Endothelial cell of umbilical vein (primary cell): ENCODE data around the gene MAST4. TPM values are rescaled to one million over a fixed set of nuclear protein-coding genes. Genes with fewer than 3 reads are reported as not detected.

Source experiments
- BruUV-seq: library from RNA; stranded (reverse); fragments of 400-500 nt; replicated peaks from 2 replicates; lab custom pipeline; 2021; lab: Mats Ljungman, UMichigan
- CTCF ChIA-PET: fragments of 300-600, 350-600 bp; sonication (Branson Sonifier 250); formaldehyde crosslinking; loops from one replicate; lab custom pipeline; 2021; ENCODE audit warnings: antibody characterized with exemption, inconsistent platforms; lab: Charles Lee
- POLR2A ChIA-PET: fragments of 300-600, 350-600 bp; sonication (Branson Sonifier 250); formaldehyde crosslinking; loops from one replicate; lab custom pipeline; 2021; ENCODE audit warnings: antibody characterized with exemption, inconsistent platforms; lab: Charles Lee
- DNase-seq: peaks from one replicate; pipeline ENCODE4 v3.0.0-alpha.2; 2011; ENCODE audit warnings: low read depth, low spot score
- FAIRE-seq: peaks from 2 replicates; lab custom pipeline; 2011; peaks lifted over from hg19 to GRCh38; lab: Jason Lieb, UNC
- H2AFZ ChIP-seq: 2 replicates; pipeline ENCODE4 v1.6.0; 2012; ENCODE audit warnings: low read depth, low read length, control low read depth, inconsistent platforms
- H3K27ac ChIP-seq: 2 replicates; pipeline ENCODE4 v1.5.1; 2011; ENCODE audit warnings: low read depth, mild to moderate bottlenecking, control low read depth, low read length, moderate library complexity; ENCODE audit not compliant: insufficient read depth
- H3K27me3 ChIP-seq, 2 experiments: 2 replicates each; pipeline versions ENCODE4 v1.6.0 to v1.6.1; 2011; ENCODE audit warnings: low read length in 2 of 2, mixed read lengths in 1 of 2; ENCODE audit not compliant: control insufficient read depth in 2 of 2, insufficient read depth in 2 of 2
- H3K36me3 ChIP-seq, 2 experiments: 2 replicates in 1 of 2; 3 replicates in 1 of 2; pipeline ENCODE4 v1.5.1; 2011; ENCODE audit warnings: low read length in 2 of 2, mild to moderate bottlenecking in 1 of 2, moderate library complexity in 1 of 2; ENCODE audit not compliant: control insufficient read depth in 2 of 2, insufficient read depth in 2 of 2; ENCODE audit errors: extremely low read depth in 1 of 2
- H3K4me1 ChIP-seq: 3 replicates; pipeline ENCODE4 v1.5.1; 2011; ENCODE audit warnings: mild to moderate bottlenecking, low read length; ENCODE audit not compliant: control insufficient read depth, insufficient read depth; ENCODE audit errors: extremely low read depth
- H3K4me2 ChIP-seq: 2 replicates; pipeline ENCODE4 v1.6.1; 2011; ENCODE audit warnings: low read length, control low read depth, mixed read lengths; ENCODE audit not compliant: insufficient read depth
- H3K4me3 ChIP-seq, 3 experiments: fragments of 200-600 bp in 1 of 3; sonication (generic), shearing (Covaris generic) in 1 of 3; replicated peaks in 1 of 3; 2 replicates each; pipeline ENCODE4 v1.5.1; 2011 to 2016; ENCODE audit warnings: control low read depth in 3 of 3, low read length in 3 of 3, mild to moderate bottlenecking in 2 of 3, inconsistent platforms in 1 of 3, low read depth in 1 of 3, moderate library complexity in 1 of 3; ENCODE audit not compliant: insufficient read depth in 1 of 3
- H3K79me2 ChIP-seq: 2 replicates; pipeline ENCODE4 v1.6.0; 2012; ENCODE audit warnings: low read length, inconsistent platforms; ENCODE audit not compliant: control insufficient read depth, insufficient read depth
- H3K9ac ChIP-seq: replicated peaks from 2 replicates; pipeline ENCODE3; 2011; ENCODE audit warnings: low read length, control low read depth; ENCODE audit not compliant: insufficient read depth; ENCODE audit errors: extremely low read depth
- H3K9me1 ChIP-seq: replicated peaks from 3 replicates; pipeline ENCODE4 v1.6.0; 2011; ENCODE audit warnings: mild to moderate bottlenecking, low read length; ENCODE audit not compliant: control insufficient read depth, insufficient read depth; ENCODE audit errors: extremely low read depth
- H3K9me3 ChIP-seq: replicated peaks from 2 replicates; pipeline ENCODE4 v1.5.1; 2012; ENCODE audit warnings: low read length, inconsistent platforms; ENCODE audit not compliant: control insufficient read depth, insufficient read depth
- H4K20me1 ChIP-seq: replicated peaks from 2 replicates; pipeline ENCODE3; 2011; ENCODE audit warnings: mild to moderate bottlenecking, low read length; ENCODE audit not compliant: control insufficient read depth, insufficient read depth; ENCODE audit errors: extremely low read depth
- EZH2 ChIP-seq: IDR thresholded peaks from 2 replicates; pipeline ENCODE4 v1.6.1; 2012; ENCODE audit warnings: borderline replicate concordance, low read depth, mild to moderate bottlenecking, moderate library complexity, low read length, inconsistent platforms; ENCODE audit not compliant: severe bottlenecking
- GATA2 ChIP-seq: IDR thresholded peaks from 2 replicates; pipeline ENCODE4 v1.7.0; 2011; ENCODE audit warnings: low read depth, mild to moderate bottlenecking, moderate library complexity, mixed read lengths, low read length; ENCODE audit not compliant: insufficient read length, insufficient read depth
- JUN ChIP-seq: IDR thresholded peaks from 2 replicates; pipeline ENCODE4 v1.6.1; 2011; ENCODE audit warnings: borderline replicate concordance, low read depth; ENCODE audit not compliant: insufficient read length, insufficient read depth
- MYC ChIP-seq: IDR thresholded peaks from one replicate; pipeline ENCODE4 v1.6.1; 2011; ENCODE audit warnings: mild to moderate bottlenecking, low read depth, low read length
- POLR2A ChIP-seq: IDR thresholded peaks from 2 replicates; pipeline ENCODE4 v1.6.1; 2012; ENCODE audit warnings: low read depth, mild to moderate bottlenecking, control low read depth, low read length
- dilution Hi-C: fragments of 300-500 bp; cut with MboI; formaldehyde crosslinking; loops from one replicate; pipeline ENCODE4 v1.15.0; 2019; ENCODE audit warnings: low sequenced_read_pairs; ENCODE audit not compliant: extremely low pct_ligation_motif_present
- intact Hi-C: fragments of 100-400 bp; cut with micrococcal nuclease; formaldehyde crosslinking; loops from one replicate; pipeline ENCODE4 v1.10.0; 2022
- polyA plus RNA-seq, 4 experiments: library from polyadenylated mRNA; depleted of rRNA in 3 of 4; stranded (reverse) in 3 of 4; unstranded in 1 of 4; fragments of >200 nt; gene quantifications; 2 replicates each; pipeline versions ENCODE4 v1.2.1 to v1.2.3, GENCODE V29; 2011 to 2012; ENCODE audit warnings: missing spikeins in 1 of 4
- total RNA-seq: library from RNA; stranded (reverse); gene quantifications from 2 replicates; pipeline ENCODE4 v1.2.3, GENCODE V29; 2021
- TF ChIP-seq, protein P1 (sequence below), 2 donors: IDR thresholded peaks; 1 replicate in 1 of 2; 2 replicates in 1 of 2; pipeline ENCODE4 v1.5.1; 2011; ENCODE audit warnings: low read length in 2 of 2, mild to moderate bottlenecking in 2 of 2, moderate library complexity in 2 of 2, control low read depth in 1 of 2, inconsistent platforms in 1 of 2, low read depth in 1 of 2; ENCODE audit not compliant: insufficient read depth in 1 of 2; ENCODE audit errors: extremely low read depth in 1 of 2
- TF ChIP-seq, protein P2 (sequence below): IDR thresholded peaks from 2 replicates; pipeline ENCODE4 v1.6.1; 2011; ENCODE audit not compliant: insufficient read depth, insufficient read length

The MAST4 gene
- total and polyA plus RNA-seq, 2 donors (not counting 3 experiments of a cell fraction or from before 2014, with no cell fraction given): 40.2 to 116 TPM

DNA sequence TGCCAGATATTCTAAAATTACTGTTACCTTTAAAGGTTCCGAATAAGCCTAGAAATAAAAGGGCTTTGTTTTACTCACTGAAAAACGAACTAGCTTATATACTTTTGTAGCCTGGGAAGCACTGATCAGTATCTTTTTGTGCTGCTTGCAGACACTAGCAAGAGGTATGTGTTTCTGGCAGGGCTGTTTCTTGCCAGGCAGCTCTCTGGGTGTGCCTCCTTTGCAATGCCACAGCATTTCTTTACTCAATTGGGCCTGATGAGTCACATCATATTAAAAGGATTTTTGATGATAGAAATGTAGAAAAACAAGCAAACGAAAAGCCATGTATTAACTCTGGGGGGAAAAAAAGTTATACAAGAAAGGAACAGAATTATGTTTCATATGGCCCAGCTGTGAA lies 564.8 kb downstream of the MAST4 start:
- Histone ChIP-seq H2AFZ (no peak overlapping the region), H3K27ac (no peak overlapping the region), H3K4me3 (no peak overlapping the region), H3K36me3 (peaks cover 38 to 42% of the 10 kb centered on the region in 2 experiments), H3K9me1 (no peaks in the 10 kb centered on the region), H3K27me3 (no peaks in the 10 kb centered on the region), H3K4me2 (no peak overlapping the region), H3K9ac (no peak overlapping the region), H3K4me1 (peaks cover 4% of the 10 kb centered on the region), H4K20me1 (no peaks in the 10 kb centered on the region), H3K9me3 (no peaks in the 10 kb centered on the region), H3K79me2 (no peaks in the 10 kb centered on the region)
- POLR2A ChIA-PET: no interaction called here
- DNase-seq (no peak), FAIRE-seq (peak; percentile 46)
- CTCF ChIA-PET: interaction anchor here (1.7 to 9.5 kb wide), 2 partner anchors 46 to 1092 kb away, joined by 6 to 126 read pairs; no protein-coding TSS in a partner anchor
- intact Hi-C loops (no loop called here), dilution Hi-C loops (loop anchor here (25.0 kb wide), 1 partner anchor 1101 kb away; no protein-coding TSS in a partner anchor)
- TF ChIP-seq GATA2 (no peak), POLR2A (no peak), JUN (no peak), EZH2 (no peak), MYC (no peak)
- TF ChIP-seq, protein P1, sequence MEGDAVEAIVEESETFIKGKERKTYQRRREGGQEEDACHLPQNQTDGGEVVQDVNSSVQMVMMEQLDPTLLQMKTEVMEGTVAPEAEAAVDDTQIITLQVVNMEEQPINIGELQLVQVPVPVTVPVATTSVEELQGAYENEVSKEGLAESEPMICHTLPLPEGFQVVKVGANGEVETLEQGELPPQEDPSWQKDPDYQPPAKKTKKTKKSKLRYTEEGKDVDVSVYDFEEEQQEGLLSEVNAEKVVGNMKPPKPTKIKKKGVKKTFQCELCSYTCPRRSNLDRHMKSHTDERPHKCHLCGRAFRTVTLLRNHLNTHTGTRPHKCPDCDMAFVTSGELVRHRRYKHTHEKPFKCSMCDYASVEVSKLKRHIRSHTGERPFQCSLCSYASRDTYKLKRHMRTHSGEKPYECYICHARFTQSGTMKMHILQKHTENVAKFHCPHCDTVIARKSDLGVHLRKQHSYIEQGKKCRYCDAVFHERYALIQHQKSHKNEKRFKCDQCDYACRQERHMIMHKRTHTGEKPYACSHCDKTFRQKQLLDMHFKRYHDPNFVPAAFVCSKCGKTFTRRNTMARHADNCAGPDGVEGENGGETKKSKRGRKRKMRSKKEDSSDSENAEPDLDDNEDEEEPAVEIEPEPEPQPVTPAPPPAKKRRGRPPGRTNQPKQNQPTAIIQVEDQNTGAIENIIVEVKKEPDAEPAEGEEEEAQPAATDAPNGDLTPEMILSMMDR (IDR thresholded peaks at IDR 0.05; ENCODE audit: extremely low read depth in 1 of 2, insufficient read depth in 1 of 2, low read depth in 1 of 2, low read length in 2 of 2): no peak
- TF ChIP-seq, protein P2, sequence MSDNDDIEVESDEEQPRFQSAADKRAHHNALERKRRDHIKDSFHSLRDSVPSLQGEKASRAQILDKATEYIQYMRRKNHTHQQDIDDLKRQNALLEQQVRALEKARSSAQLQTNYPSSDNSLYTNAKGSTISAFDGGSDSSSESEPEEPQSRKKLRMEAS: no peak
- BruUV-seq: no TSS peak
